ENCODE data around the gene METTL4. TPM values are rescaled to one million over a fixed set of nuclear protein-coding genes. Genes with fewer than 3 reads are reported as not detected.

Gene METTL4
- total and polyA plus RNA-seq, 9 of the 15 experiments (the other 6 are each of a cell fraction or from before 2014, with no cell fraction given): 7.9 to 32.8 (median 22.1) TPM

DNA sequence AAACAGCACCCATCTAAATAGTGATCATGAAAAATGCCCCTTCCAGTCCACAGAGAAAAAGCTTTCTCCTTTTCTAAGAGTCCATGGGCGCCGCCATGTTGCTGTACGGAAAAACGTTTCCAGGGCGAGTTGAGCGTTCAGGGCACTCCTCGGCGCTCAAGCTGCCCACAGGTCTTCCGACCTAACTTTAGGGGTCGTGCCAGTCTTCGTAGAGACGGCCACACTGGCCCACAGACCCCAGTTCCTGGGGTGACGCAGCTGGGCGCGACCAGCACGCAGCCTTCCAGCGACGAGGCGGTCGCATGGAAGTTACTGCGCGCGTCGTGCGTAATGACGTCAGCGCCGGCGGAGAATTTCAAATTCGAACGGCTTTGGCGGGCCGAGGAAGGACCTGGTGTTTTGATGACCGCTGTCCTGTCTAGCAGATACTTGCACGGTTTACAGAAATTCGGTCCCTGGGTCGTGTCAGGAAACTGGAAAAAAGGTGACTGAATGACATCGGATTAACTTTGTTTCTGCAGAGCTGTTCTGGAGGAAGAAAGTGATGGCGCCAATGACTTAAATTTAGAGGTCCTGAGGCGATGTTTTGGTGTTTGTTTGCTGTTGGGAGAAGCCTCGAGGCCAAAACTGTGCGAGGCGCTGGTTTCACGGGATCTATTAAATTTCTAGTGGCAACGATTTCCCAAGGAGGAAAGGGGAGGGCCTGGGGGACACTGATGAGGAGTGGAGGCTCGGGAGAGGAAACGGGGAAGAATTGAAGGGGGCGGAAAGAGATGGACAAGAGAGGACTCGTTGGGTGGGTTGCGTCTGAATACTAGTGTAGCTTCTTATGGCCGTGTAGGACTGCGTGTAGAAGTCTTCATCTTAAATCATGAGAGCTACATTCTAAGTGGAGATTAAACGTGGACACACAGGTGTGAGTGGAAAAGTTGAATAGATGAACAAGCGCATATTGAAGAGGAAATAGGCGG lies at the start of gene METTL4, which contains the start of gene NDC80 (continued):
- peak; percentile 70 for TF ChIP-seq TAF9B (IDR thresholded peaks at IDR 0.05; ENCODE audit: partially characterized antibody)
- no peak for TF ChIP-seq E4F1 (CRISPR knock-in tag; IDR thresholded peaks at IDR 0.05; ENCODE audit: borderline replicate concordance)
- TF ChIP-seq ZNF263 (CRISPR knock-in tag; IDR thresholded peaks at IDR 0.05; ENCODE audit: borderline replicate concordance): peak; percentile 64
- TF ChIP-seq RAD21 (CRISPR knock-in tag; conservative IDR thresholded peaks at IDR 0.05 in 1 of 2, IDR thresholded peaks at IDR 0.05 in 1 of 2): no peak
- TF ChIP-seq PTBP1 (IDR thresholded peaks at IDR 0.05; ENCODE audit: low read depth, low read length): no peak
- TF ChIP-seq RBFOX2 (IDR thresholded peaks at IDR 0.05; ENCODE audit: low read depth, low read length): peak; percentile 97
- TF ChIP-seq, protein P1, sequence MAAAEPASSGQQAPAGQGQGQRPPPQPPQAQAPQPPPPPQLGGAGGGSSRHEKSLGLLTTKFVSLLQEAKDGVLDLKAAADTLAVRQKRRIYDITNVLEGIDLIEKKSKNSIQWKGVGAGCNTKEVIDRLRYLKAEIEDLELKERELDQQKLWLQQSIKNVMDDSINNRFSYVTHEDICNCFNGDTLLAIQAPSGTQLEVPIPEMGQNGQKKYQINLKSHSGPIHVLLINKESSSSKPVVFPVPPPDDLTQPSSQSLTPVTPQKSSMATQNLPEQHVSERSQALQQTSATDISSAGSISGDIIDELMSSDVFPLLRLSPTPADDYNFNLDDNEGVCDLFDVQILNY (CRISPR knock-in tag; IDR thresholded peaks at IDR 0.05): peak; percentile 67
- peak; percentile 84; the same call in 1 of the 2 replicates for TF ChIP-seq JUNB (CRISPR knock-in tag; conservative IDR thresholded peaks at IDR 0.05)
- peak; percentile 90 for TF ChIP-seq MAX (CRISPR knock-in tag; IDR thresholded peaks at IDR 0.05)
- no peak for TF ChIP-seq STAT5B (CRISPR knock-in tag; IDR thresholded peaks at IDR 0.05)
- peak in 1 of 2 experiments; percentile 73; a peak in 2 of 4 replicates for TF ChIP-seq TEAD1 (CRISPR knock-in tag; IDR thresholded peaks at IDR 0.05)
- peak; percentile 84 for TF ChIP-seq SUPT5H (IDR thresholded peaks at IDR 0.05)
- peak; percentile 99 for TF ChIP-seq EP400 (IDR thresholded peaks at IDR 0.05)
- no peak for TF ChIP-seq POLR3A (IDR thresholded peaks at IDR 0.05; ENCODE audit: borderline replicate concordance, extremely low read depth, insufficient read depth, insufficient read length)
- TF ChIP-seq, protein P2, sequence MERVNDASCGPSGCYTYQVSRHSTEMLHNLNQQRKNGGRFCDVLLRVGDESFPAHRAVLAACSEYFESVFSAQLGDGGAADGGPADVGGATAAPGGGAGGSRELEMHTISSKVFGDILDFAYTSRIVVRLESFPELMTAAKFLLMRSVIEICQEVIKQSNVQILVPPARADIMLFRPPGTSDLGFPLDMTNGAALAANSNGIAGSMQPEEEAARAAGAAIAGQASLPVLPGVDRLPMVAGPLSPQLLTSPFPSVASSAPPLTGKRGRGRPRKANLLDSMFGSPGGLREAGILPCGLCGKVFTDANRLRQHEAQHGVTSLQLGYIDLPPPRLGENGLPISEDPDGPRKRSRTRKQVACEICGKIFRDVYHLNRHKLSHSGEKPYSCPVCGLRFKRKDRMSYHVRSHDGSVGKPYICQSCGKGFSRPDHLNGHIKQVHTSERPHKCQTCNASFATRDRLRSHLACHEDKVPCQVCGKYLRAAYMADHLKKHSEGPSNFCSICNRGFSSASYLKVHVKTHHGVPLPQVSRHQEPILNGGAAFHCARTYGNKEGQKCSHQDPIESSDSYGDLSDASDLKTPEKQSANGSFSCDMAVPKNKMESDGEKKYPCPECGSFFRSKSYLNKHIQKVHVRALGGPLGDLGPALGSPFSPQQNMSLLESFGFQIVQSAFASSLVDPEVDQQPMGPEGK (CRISPR knock-in tag; IDR thresholded peaks at IDR 0.05; ENCODE audit: borderline replicate concordance): no peak
- TF ChIP-seq SRF (CRISPR knock-in tag; IDR thresholded peaks at IDR 0.05): 0 out of 4 replicates have a peak, but pooled peaks of 1 of the 2 experiments have one; percentile 52
- TF ChIP-seq CBX1 (IDR thresholded peaks at IDR 0.05; ENCODE audit: low read depth): peak; percentile 85
- TF ChIP-seq TCF7L2 (IDR thresholded peaks at IDR 0.05; ENCODE audit: low read depth, low read length): peak; percentile 91

Measured in K562 (cell line).